ENCODE results near the gene ATP7B.

Gene ATP7B

DNA sequence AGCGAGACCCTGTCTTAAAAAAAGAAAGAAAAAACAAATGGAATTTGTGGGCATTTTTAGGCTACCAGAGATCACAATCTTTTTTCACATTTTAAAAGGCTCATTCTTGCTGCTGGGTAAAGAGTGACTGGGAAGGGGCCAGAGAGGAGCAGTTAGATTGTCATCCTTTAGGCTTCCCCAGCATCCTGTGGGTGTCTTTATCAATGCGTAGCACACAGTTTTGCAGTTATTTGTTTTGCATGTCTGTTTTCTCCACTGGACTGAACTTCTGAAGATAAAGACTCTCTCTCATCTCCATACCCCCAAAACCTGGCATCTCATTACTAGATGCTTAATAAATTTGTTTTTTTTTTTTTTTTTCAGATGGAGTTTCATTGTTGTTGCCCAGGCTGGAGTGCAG lies 11.1 kb upstream of the ATP7B start:
- TF ChIP-seq, protein P1, sequence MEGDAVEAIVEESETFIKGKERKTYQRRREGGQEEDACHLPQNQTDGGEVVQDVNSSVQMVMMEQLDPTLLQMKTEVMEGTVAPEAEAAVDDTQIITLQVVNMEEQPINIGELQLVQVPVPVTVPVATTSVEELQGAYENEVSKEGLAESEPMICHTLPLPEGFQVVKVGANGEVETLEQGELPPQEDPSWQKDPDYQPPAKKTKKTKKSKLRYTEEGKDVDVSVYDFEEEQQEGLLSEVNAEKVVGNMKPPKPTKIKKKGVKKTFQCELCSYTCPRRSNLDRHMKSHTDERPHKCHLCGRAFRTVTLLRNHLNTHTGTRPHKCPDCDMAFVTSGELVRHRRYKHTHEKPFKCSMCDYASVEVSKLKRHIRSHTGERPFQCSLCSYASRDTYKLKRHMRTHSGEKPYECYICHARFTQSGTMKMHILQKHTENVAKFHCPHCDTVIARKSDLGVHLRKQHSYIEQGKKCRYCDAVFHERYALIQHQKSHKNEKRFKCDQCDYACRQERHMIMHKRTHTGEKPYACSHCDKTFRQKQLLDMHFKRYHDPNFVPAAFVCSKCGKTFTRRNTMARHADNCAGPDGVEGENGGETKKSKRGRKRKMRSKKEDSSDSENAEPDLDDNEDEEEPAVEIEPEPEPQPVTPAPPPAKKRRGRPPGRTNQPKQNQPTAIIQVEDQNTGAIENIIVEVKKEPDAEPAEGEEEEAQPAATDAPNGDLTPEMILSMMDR (IDR thresholded peaks at IDR 0.05; ENCODE audit: extremely low read depth, missing control alignments): no peak
- DNase-seq (ENCODE audit: low spot score): no peak

GRCh38 chr13:52020191-52020590 lies 8.9 kb upstream of the ATP7B start:
- TF ChIP-seq, protein P1 (IDR thresholded peaks at IDR 0.05; ENCODE audit: extremely low read depth, missing control alignments): no peak
- no peak for DNase-seq (ENCODE audit: low spot score)

DNA sequence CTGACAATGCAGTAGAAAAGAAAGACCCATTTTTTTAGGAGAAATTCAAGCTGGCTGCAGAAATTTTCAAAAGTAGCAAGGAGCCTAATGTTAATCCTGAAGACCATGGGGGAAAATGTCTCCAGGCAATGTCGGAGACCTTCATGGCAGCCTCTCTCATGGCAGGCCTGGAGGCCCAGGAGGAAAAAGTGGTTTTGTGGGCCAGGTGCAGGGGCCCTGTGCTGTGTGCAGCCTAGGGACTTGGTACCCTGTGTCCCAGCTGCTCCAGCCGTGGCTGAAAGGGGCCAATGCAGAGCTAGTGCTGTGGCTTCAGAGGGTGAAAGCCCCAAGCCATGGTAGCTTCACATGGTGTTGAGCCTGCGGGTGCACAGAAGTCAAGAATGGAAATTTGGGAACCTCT lies 5.0 kb upstream of the ATP7B start:
- DNase-seq (ENCODE audit: low spot score): no peak
- TF ChIP-seq, protein P1 (IDR thresholded peaks at IDR 0.05; ENCODE audit: extremely low read depth, missing control alignments): no peak

- DNase-seq (ENCODE audit: low spot score): no peak
- TF ChIP-seq, protein P1 (IDR thresholded peaks at IDR 0.05; ENCODE audit: extremely low read depth, missing control alignments): no peak
These were observed 1.2 kb upstream of the ATP7B start for GRCh38 chr13:52012512-52012836.

DNA sequence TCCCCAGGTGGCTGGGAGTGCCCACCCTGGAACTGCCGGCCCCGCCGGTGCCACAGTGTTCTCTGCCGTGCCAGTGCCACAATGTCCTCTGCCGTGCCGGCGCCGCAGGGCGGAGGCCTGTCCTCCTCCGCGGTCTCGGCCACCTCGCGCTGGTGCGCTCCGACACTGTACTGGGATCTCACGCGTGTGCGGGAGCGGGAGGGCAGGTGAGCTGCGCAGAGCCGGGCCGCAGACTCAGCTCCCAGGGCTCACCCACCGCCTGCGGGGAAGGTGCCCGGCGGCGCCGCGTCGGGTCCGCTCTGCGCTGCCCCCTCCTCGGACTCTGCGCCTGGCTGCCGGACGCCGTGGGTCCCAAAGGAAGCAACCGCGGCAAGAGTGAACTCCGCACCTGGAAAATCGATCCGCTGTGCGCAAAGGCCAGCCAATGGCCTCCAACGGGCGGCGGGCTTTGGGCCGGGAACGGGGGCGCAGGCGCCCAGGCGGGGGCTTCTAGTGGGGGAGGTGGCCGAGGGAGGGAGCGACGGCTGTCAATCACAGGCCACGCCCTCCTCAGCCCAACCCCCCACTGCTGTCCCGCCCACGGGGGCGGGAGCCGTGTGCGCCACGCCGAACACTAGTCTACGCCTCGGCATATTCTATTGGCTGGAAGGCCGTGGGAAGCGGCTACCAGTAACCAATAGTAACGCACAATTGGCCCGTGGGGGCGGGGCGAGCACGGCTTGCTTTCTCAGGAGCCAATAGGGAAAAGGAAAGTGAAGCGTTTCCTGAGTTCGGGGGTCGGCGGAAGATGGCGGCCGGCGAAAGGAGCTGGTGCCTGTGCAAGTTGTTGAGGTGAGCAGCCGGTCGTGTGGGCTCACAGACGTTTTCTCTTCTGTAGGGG lies 622 bp upstream of the ATP7B start, which contains the start of gene ALG11:
Gene ALG11 (plus strand): TSS at position 767 of the 880 bp plus-strand sequence. CDS start 21 bp downstream, at position 788.
- TF ChIP-seq, protein P1 (IDR thresholded peaks at IDR 0.05; ENCODE audit: extremely low read depth, missing control alignments): no peak
- peak; percentile 98 for DNase-seq (ENCODE audit: low spot score)

DNA sequence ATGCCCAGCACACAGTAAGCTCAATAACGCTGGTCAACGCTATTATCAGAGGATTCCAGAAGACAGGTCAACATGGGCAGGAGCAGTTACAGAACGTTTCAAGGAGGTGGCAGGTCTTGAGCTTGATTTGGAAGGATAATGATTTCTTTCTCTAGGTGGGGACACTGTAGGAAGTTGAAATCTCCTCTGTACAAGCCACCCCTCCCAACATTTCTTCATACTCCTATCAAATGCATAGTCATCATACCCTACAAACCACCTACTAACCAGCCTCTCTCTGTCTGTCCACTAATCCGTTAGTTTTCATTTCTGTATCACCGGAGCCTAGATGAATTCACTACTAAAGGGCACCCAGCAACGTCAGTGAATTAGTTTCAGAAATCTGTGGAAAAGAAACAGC lies 1.3 kb downstream of the ATP7B start:
- no peak for DNase-seq (ENCODE audit: low spot score)
- TF ChIP-seq, protein P1 (IDR thresholded peaks at IDR 0.05; ENCODE audit: extremely low read depth, missing control alignments): no peak

DNA sequence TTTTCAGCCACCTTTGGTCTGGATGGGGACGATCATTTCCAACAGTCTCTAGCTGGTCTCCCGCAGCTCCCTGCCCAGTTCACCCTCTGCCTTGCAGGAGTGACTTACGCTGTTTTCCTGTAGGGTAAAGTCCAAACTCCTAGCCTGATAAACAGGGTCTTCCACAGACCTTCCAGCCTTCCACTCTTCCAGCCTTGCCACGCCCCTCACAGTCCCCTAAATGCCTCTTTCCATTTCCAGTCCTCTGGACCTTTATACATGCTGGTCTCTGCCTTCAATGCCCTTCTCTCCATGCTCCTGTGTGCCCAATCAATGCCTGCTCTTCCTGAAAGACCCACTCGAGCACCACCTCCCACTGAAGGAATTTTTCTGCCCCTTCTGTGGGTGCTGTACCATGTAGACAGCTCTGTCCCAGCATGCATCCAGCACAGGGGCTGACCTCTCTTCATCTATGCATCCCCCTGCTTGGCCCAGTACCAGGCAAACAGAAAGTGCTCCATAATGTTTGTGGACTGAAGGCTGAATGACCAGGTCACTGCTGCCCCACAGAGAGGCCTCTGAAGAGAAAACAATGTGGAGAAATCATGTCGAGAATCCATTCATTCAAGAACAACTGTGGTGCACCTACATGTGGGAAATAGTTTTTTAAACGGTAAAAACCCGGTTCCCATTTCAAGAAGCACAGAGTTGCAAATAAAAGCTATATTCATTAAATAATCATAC lies 4.6 kb downstream of the ATP7B start:
- TF ChIP-seq, protein P1 (IDR thresholded peaks at IDR 0.05; ENCODE audit: extremely low read depth, missing control alignments): no peak

More for the DNA sequence above, 4.6 kb downstream of the ATP7B start:
- DNase-seq (ENCODE audit: low spot score): no peak
